8988T (cell line): ENCODE results near the gene RYR3.
"Not testable (repeated sequence)": the region's sequence is repeated elsewhere in the genome, so short reads cannot be mapped to it uniquely, and the experiment has no call there.

Experiments used
- DNase-seq: peaks from one replicate; pipeline ENCODE4 v3.0.0; 2011

RYR3 gene

GRCh38 chr15:33524274-33524673 is 213.5 kb downstream of the RYR3 start:
- no peak for DNase-seq

GRCh38 chr15:33526532-33526931 is 215.8 kb downstream of the RYR3 start:
- no peak for DNase-seq

- no peak for DNase-seq
Measured at GRCh38 chr15:33533197-33533596, 222.4 kb downstream of the RYR3 start.

GRCh38 chr15:33534642-33535041 is 223.9 kb downstream of the RYR3 start:
- DNase-seq = no peak

- DNase-seq = no peak
Measured at GRCh38 chr15:33535135-33535534, 224.4 kb downstream of the RYR3 start.

- DNase-seq = no peak
Measured at GRCh38 chr15:33539825-33540573, 229.2 kb downstream of the RYR3 start.

- no peak for DNase-seq
Measured at GRCh38 chr15:33543957-33544356, 233.2 kb downstream of the RYR3 start.

GRCh38 chr15:33545866-33546265 is 235.1 kb downstream of the RYR3 start:
- no peak for DNase-seq

GRCh38 chr15:33547876-33548275 is 237.1 kb downstream of the RYR3 start:
- no peak for DNase-seq

- DNase-seq = no peak
Measured at GRCh38 chr15:33551860-33552259, 241.1 kb downstream of the RYR3 start.

GRCh38 chr15:33553157-33553556 is 242.4 kb downstream of the RYR3 start:
- no peak for DNase-seq

- no peak for DNase-seq
Measured at GRCh38 chr15:33559207-33559890, 248.6 kb downstream of the RYR3 start.

- no peak for DNase-seq
Measured at GRCh38 chr15:33561407-33561806, 250.6 kb downstream of the RYR3 start.

- no peak for DNase-seq
Measured at GRCh38 chr15:33561967-33562366, 251.2 kb downstream of the RYR3 start.

- no peak for DNase-seq
Measured at GRCh38 chr15:33565094-33565493, 254.3 kb downstream of the RYR3 start.

- DNase-seq = no peak
Measured at GRCh38 chr15:33567652-33568051, 256.9 kb downstream of the RYR3 start.

- no peak for DNase-seq
Measured at GRCh38 chr15:33569036-33569435, 258.3 kb downstream of the RYR3 start.

- not testable (repeated sequence) for DNase-seq
Measured at GRCh38 chr15:33577911-33578310, 267.1 kb downstream of the RYR3 start.

GRCh38 chr15:33580526-33580925 is 269.8 kb downstream of the RYR3 start:
- DNase-seq = no peak

- DNase-seq = no peak
Measured at GRCh38 chr15:33581032-33581431, 270.3 kb downstream of the RYR3 start.

- no peak for DNase-seq
Measured at GRCh38 chr15:33584797-33585196, 274.0 kb downstream of the RYR3 start.

GRCh38 chr15:33586786-33587697 is 276.3 kb downstream of the RYR3 start:
- no peak for DNase-seq

- no peak for DNase-seq
Measured at GRCh38 chr15:33587773-33588172, 277.0 kb downstream of the RYR3 start.

GRCh38 chr15:33592864-33593263 is 282.1 kb downstream of the RYR3 start:
- DNase-seq = no peak
